Body of pancreas (tissue), 4 donors: Measurements from ENCODE around the gene C4A. TPM values are rescaled to one million over a fixed set of nuclear protein-coding genes. Genes with fewer than 3 reads are reported as not detected.
"Not testable (repeated sequence)": the region's sequence is repeated elsewhere in the genome, so short reads cannot be mapped to it uniquely, and the experiment has no call there.

Source experiments
- ATAC-seq: fragments of 150-250 bp; one replicate; pipeline ENCODE4 v1.9.1; 2016
- DNase-seq, 4 donors: peaks; one replicate each; pipeline ENCODE4 v3.0.0-alpha.2; 2019
- H3K27ac ChIP-seq, 4 donors: fragments of 200-600 bp; sonication (generic); 1 replicate in 3 of 4; 2 replicates in 1 of 4; pipeline versions ENCODE4 v1.5.1 to v1.6.1; 2016 to 2019; ENCODE audit warnings: mild to moderate bottlenecking in 1 of 4, mixed read lengths in 1 of 4, moderate library complexity in 1 of 4
- H3K27me3 ChIP-seq, 2 donors: fragments of 200-600 bp; sonication (generic); one replicate each; pipeline ENCODE4 v1.6.0; 2016; ENCODE audit warnings: mild to moderate bottlenecking in 1 of 2
- H3K36me3 ChIP-seq, 2 donors: fragments of 200-600 bp; sonication (generic); replicated peaks in 1 of 2; 2 replicates each; pipeline ENCODE4 v1.5.1; 2016; ENCODE audit warnings: low read depth in 2 of 2; ENCODE audit not compliant: insufficient read depth in 1 of 2
- H3K4me1 ChIP-seq: fragments of 200-600 bp; sonication (generic); one replicate; pipeline ENCODE4 v1.6.0; 2016
- H3K4me3 ChIP-seq, 2 donors: fragments of 200-600 bp; sonication (generic); 1 replicate in 1 of 2; 2 replicates in 1 of 2; pipeline ENCODE4 v1.5.1; 2016 to 2019
- H3K9me3 ChIP-seq, 3 donors: fragments of 200-600 bp; sonication (generic); 1 replicate in 2 of 3; 2 replicates in 1 of 3; pipeline ENCODE4 v1.5.1; 2016
- POLR2A ChIP-seq, 3 donors: fragments of 450-650 bp; IDR thresholded peaks; one replicate each; pipeline ENCODE4 v1.6.1; 2016; ENCODE audit warnings: antibody characterized with exemption in 3 of 3, mild to moderate bottlenecking in 2 of 3
- WGBS, 2 donors: methylation state at CpG; one replicate each; pipeline ENCODE4 v1.1.5; 2017; 5-methylcytosine and 5-hydroxymethylcytosine counted together
- intact Hi-C: fragments of 100-400 bp; cut with DNase I; formaldehyde crosslinking; loops from one replicate; pipeline ENCODE4 v1.15.1; 2023
- total RNA-seq, 2 donors: library from RNA; depleted of rRNA; stranded (reverse); fragments of >200 nt; gene quantifications; one replicate each; pipeline ENCODE4 v1.1.0, GENCODE V29; 2016
- TF ChIP-seq, protein P1 (sequence below), 7 experiments: fragments of 450-650 bp in 4 of 7; fragments of 200-600 bp in 3 of 7; sonication (generic) in 3 of 7; IDR thresholded peaks; one replicate each; pipeline ENCODE4 v1.5.1; 2016 to 2019; ENCODE audit warnings: antibody characterized with exemption in 7 of 7

C4A gene
- total RNA-seq: 10 to 100 TPM; 60.3 to 65.9 TPM

DNA sequence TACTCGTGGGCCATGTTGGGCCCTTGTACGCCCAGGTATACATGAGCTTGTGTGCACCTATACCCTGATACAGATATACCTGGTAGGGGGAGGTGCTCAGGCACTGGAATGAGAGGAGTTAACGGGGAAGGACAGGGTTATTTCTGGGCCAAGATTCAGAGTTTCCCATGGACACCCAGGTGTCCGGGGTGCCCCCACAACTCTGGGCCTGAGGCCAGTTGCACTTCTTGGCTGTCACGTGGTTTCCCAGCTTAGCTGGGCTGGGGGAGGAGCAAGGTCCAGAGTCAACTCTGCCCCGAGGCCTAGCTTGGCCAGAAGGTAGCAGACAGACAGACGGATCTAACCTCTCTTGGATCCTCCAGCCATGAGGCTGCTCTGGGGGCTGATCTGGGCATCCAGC, at the start of gene C4A:
TSS of gene C4A (plus strand) at position 314 of the 400 bp plus-strand sequence. CDS start at position 365, 51 bp downstream.
- not testable (repeated sequence) for H3K4me3 ChIP-seq
- ATAC-seq: peak; percentile 91

DNA sequence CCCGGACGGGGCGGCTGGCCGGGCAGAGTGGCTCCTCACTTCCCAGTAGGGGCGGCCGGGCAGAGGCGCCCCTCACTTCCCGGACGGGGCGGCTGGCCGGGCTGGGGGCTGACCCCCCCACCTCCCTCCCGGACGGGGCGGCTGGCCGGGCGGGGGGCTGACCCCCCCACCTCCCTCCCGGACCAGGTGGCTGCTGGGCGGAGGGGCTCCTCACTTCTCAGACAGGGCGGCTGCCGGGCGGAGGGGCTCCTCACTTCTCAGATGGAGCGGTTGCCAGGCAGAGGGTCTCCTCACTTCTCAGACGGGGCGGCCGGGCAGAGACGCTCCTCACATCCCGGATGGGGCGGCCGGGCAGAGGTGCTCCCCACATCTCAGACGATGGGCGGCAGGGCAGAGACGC, 49.7 kb upstream of the C4A start:
- H3K4me3 ChIP-seq, H3K36me3 ChIP-seq, H3K27me3 ChIP-seq, ATAC-seq, H3K9me3 ChIP-seq, intact Hi-C loops, DNase-seq, H3K4me1 ChIP-seq, H3K27ac ChIP-seq: not testable (repeated sequence)
- whole genome bisulfite sequencing, 2 donors: 70 to 85% methylated on average over 4 to 17 of the region's 32 CpGs

More for the DNA sequence above, at the start of gene C4A:
- H3K36me3 ChIP-seq, DNase-seq, H3K4me1 ChIP-seq, H3K27me3 ChIP-seq, H3K27ac ChIP-seq, H3K9me3 ChIP-seq, intact Hi-C loops: not testable (repeated sequence)
- WGBS, 2 donors: no CpG with 5 or more reads among the region's 7 CpGs

DNA sequence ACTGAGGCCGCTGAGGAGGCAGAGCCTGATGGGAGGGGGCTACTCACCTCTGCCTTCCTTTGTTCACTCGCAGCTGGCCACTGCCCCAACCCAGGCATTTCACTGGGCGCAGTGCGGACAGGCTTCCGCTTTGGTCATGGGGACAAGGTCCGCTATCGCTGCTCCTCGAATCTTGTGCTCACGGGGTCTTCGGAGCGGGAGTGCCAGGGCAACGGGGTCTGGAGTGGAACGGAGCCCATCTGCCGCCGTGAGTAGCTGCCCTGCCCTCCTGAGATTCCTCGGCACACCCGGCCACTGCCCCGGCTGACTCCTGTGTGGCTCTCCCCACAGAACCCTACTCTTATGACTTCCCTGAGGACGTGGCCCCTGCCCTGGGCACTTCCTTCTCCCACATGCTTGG, 48.3 kb upstream of the C4A start:
- no peak for TF ChIP-seq POLR2A (IDR thresholded peaks at IDR 0.05)
- TF ChIP-seq, protein P1, sequence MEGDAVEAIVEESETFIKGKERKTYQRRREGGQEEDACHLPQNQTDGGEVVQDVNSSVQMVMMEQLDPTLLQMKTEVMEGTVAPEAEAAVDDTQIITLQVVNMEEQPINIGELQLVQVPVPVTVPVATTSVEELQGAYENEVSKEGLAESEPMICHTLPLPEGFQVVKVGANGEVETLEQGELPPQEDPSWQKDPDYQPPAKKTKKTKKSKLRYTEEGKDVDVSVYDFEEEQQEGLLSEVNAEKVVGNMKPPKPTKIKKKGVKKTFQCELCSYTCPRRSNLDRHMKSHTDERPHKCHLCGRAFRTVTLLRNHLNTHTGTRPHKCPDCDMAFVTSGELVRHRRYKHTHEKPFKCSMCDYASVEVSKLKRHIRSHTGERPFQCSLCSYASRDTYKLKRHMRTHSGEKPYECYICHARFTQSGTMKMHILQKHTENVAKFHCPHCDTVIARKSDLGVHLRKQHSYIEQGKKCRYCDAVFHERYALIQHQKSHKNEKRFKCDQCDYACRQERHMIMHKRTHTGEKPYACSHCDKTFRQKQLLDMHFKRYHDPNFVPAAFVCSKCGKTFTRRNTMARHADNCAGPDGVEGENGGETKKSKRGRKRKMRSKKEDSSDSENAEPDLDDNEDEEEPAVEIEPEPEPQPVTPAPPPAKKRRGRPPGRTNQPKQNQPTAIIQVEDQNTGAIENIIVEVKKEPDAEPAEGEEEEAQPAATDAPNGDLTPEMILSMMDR (IDR thresholded peaks at IDR 0.05): no peak
- 61 to 80% methylated on average over 3 to 19 of the region's 19 CpGs for WGBS, 2 donors

DNA sequence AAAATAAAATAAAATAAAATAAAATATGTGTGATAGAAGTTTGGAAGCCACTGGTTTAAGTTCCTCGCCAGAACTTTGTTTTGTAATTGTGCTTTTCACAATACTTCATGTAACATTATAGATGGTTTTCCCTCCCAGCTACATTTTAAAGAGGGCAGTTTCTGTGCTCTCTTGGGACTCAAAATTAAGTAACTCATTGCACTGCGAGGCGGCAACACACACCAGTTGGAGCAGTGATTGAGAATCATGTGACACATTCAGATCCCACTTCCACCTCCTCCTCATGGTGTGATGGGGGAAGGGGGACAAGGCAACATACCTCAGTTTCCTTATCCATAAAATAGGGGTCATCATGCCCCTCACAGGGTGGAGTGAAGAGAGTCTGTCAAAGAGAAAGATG, 46.8 kb upstream of the C4A start:
- no peaks in the 10 kb centered on the region for H3K36me3 ChIP-seq
- TF ChIP-seq POLR2A (IDR thresholded peaks at IDR 0.05): no peak
- TF ChIP-seq, protein P1 (IDR thresholded peaks at IDR 0.05): no peak
- no peak overlapping the region for H3K27ac ChIP-seq
- no peak for DNase-seq
- no peak overlapping the region for H3K4me3 ChIP-seq
- no peaks in the 10 kb centered on the region for H3K9me3 ChIP-seq
- 50 to 66% methylated on average over 3 of the region's 3 CpGs for WGBS, 2 donors
- no peaks in the 10 kb centered on the region for H3K27me3 ChIP-seq
- intact Hi-C loops: no loop called here
- peaks cover under 1% of the 10 kb centered on the region for H3K4me1 ChIP-seq
- no peak for ATAC-seq

More for the DNA sequence above, 48.3 kb upstream of the C4A start:
- ATAC-seq: no peak
- intact Hi-C loops: no loop called here
- H3K36me3 ChIP-seq: no peaks in the 10 kb centered on the region
- H3K4me1 ChIP-seq: no peaks in the 10 kb centered on the region
- no peak for DNase-seq
- H3K9me3 ChIP-seq: no peaks in the 10 kb centered on the region
- H3K27ac ChIP-seq: no peak overlapping the region
- no peaks in the 10 kb centered on the region for H3K27me3 ChIP-seq
- no peak overlapping the region for H3K4me3 ChIP-seq

DNA sequence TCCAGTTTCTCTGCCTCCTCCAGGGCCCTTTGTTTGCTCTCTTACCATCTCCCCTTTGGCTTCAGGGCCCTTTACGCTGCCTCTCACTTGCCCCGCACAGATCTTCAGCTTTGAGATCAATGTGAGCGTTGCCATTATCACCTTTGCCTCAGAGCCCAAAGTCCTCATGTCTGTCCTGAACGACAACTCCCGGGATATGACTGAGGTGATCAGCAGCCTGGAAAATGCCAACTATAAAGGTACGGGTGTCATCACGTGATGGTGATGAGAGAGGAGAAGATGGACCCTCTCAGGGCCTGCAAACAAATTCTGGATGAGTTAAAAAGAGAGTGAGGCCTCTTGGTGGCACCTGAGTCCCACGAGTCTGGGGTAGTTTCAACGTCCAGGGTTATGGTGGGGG, 46.0 kb upstream of the C4A start:
- H3K27ac ChIP-seq: no peak overlapping the region
- no peak overlapping the region for H3K4me3 ChIP-seq
- TF ChIP-seq, protein P1 (IDR thresholded peaks at IDR 0.05): no peak
- no peak for TF ChIP-seq POLR2A (IDR thresholded peaks at IDR 0.05)
- H3K4me1 ChIP-seq: peaks cover 6% of the 10 kb centered on the region
- H3K36me3 ChIP-seq: no peaks in the 10 kb centered on the region
- no peaks in the 10 kb centered on the region for H3K27me3 ChIP-seq
- intact Hi-C loops: no loop called here
- DNase-seq (no peak), ATAC-seq (no peak)
- H3K9me3 ChIP-seq: no peaks in the 10 kb centered on the region
- WGBS, 2 donors: 59 to 64% methylated on average over 9 of the region's 9 CpGs

DNA sequence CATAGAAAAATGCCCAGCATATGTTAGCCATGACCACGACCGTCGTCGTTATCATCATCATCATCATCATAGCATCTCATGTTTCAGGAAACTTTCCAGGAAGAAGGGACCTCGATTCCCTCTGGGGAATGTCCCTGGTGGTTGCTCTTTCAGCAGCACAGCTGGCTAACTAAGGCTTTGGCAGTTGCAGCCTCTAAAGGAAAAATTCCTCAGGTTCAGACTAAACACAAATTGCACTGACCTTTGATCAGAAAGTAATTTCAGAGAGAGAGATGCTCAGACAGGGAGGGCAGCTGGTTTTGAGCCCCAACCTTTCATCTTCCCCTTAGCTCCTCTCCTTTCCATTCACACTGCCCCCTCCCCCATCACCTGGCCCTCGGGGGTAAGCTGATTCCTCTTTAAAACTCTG, 41.6 kb upstream of the C4A start:
- Histone ChIP-seq H3K27me3 (no peaks in the 10 kb centered on the region), H3K4me1 (peaks cover 13% of the 10 kb centered on the region), H3K9me3 (no peaks in the 10 kb centered on the region), H3K27ac (no peak overlapping the region), H3K4me3 (no peak overlapping the region), H3K36me3 (no peaks in the 10 kb centered on the region)
- no peak for TF ChIP-seq POLR2A (IDR thresholded peaks at IDR 0.05)
- TF ChIP-seq, protein P1 (IDR thresholded peaks at IDR 0.05): no peak
- DNase-seq (no peak), ATAC-seq (peak; percentile 22)
- intact Hi-C loops: no loop called here
- 8 to 9% methylated on average over 6 of the region's 6 CpGs for whole genome bisulfite sequencing, 2 donors
